DMS53 treated with DMSO at 0.1 percent for 48 hours (cell line): ENCODE measurements around the gene RAMACL.
"Not testable (repeated sequence)": the region's sequence is repeated elsewhere in the genome, so short reads cannot be mapped to it uniquely, and the experiment has no call there.

Experiments
- DNase-seq: peaks from one replicate; lab custom pipeline; 2025; ENCODE audit not compliant: unreplicated experiment; lab: John Stamatoyannopoulos, UW

Gene RAMACL

GRCh38 chr6:166596776-166597507 is 10.5 kb upstream of the RAMACL start:
- DNase-seq, result no peak

- no peak for DNase-seq
These were observed 9.5 kb upstream of the RAMACL start for GRCh38 chr6:166595949-166596348.

DNA sequence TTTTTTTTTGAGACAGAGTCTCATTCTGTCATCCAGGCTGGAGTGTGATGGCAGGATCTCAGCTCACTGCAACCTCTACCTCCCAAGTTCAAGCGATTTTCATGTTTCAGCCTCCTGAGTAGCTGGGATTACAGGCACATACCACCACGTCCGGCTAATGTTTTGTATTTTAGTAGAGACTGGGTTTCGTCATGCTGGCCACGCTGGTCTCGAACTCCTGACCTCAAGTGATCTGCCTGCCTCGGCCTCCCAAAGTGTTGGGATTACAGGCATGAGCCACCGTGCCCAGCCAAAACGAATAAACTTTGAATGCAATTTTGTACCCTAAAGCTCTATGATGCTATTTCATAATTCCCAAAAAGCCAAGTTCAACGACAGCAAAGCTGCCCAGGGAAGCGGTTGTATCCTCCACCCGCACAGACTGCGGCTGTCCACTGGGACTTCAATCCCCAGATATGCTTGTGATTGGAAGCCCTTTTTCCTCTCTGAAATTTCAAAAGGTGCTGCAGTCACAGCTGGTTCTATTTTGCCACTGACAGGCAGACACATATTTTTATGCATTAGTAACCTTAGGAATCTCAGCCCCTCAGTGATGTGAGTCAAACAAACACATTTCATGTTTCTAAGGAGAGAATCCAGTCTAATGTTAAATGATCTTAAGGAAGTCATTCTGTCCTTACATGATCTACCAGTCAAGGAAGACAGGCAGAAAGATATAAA is 8.7 kb upstream of the RAMACL start:
- no peak for DNase-seq

DNA sequence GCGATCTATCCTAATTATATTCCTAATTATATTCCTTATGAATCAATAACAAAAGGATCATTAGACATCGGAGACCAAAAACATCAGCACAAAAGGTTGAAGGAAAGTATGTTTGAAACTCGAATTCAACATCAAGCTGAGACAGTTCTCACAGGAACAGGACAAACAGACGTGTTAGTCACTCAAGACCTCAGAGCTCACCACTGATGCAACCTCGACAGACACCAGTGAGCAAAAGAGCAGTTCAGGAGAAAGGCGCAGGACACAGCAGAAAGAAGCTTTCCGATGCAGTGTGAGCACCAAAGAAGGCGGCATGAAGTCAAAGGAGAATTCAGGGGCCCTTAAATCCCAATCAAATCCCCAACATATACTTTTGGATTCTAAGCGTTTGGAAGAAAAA is 6.3 kb upstream of the RAMACL start:
- DNase-seq, result no peak

- no peak for DNase-seq
These were observed 5.6 kb upstream of the RAMACL start for GRCh38 chr6:166591961-166592520.

- no peak for DNase-seq
These were observed 4.5 kb upstream of the RAMACL start for GRCh38 chr6:166591026-166591425.

- no peak for DNase-seq
These were observed 3.5 kb upstream of the RAMACL start for GRCh38 chr6:166589786-166590574.

GRCh38 chr6:166589337-166589731 is 2.9 kb upstream of the RAMACL start:
- DNase-seq, result no peak

DNA sequence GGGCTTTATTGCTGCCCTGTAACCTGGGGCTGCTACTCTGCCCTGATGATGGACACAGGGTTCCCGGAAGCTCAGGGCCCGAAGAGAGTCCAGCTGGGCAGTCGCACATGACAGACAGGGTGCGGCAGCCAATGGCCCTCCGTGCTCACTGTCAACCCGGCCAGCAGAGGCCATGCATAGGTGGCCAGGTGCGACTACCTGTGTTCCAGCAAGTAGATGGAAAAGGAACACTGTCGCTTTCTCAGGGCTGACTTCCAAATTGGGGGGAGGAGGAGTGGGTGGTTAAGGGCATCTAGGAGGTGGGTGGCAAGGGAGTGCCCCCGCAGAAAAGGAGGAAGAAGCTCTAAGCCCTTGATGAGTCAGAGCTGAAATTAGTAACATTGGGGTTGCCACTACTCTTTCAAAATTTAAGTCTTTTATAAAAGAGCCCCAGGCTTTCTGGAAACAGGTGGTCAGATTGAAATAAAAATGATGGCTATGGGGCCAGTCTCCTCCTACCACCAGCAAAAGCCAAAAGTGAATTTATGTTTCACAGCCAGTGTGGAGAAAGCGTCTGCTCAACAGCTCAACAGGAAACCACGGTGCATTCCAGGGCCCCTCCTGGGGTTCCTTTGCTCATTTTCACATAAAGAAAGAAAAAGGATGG is 2.3 kb upstream of the RAMACL start:
- no peak for DNase-seq

DNA sequence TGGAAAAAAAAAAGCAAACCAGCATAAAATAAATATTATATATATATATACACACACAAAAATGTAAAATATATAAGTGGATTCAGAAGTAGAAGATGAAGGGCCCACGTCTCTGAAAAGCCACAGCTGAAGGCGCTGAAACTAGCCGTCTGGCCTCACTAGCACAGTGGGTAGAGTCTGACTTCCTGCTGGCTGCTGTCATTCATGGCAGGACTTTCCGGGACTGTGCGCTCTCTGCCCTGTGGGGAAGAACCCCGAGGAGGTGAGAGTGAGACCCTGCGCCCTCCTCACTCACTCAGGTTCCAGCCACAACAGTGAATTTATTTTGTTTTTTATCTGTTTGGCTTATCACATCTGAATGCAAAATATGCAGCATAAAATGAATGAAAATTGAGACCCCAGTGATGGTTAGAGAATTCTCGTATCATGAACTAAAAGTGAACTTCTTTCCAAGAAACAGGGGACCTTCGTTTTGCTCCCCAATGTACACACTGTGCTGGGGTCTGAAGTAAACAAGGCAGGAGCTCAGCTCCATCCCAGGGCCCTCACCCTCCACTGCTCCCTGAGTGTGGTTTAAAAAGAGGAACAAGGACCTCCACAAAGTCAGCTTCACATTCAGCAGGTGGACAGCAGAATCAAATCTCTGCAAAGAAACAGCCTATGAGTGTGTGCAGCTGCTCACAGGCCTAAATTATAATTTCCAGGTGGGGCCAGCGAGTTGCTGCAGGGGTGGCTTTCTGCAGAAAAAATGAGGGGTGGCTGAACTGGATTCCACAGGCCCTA is 1.3 kb upstream of the RAMACL start:
- DNase-seq, result no peak

DNA sequence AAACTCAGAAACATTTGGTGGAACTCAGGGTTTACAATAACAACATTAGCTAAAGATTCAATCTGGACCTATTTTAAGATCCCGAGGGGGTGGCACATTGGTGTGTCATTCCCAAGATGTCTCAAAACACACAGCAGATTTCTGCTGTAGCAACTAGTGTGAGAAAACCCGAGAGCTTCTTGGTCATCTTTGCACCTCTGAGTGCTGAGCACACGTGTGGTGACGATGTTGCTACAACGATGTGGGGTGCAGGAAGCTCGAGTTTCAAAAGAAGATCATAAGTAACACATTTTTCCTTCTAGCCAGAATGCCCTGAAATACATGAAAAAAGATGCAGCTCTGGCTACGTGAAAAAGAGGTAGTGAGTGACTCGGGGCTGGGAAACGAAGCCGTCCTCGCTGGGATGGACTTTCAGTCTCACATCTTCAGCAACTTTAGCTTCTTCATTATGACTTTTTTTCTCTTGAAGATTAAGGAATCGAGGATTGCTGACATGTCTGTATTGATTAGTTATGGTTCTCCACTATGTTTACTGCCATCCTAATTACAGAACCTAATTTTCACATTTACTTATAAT is 1.5 kb downstream of the RAMACL start:
- DNase-seq, result no peak

DNA sequence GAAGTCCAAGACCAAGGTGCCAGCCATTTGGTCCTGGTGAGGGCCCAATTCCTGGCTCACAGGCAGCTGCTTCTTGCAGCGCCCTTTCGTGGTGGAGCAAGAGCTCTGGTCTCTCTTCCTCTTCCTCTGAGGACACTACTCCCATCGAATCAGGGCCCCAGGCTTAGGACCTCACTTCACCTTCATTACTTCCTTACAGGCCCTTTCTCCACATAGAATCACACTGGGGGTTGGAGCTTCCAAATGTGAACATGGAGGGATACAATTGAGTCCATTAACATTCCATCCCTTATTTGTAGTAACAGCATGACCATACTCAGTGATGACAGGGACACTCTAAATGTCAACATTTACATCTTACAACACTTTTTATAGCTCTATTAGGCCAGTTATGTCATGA is 2.3 kb downstream of the RAMACL start:
- no peak for DNase-seq

- no peak for DNase-seq
These were observed 3.1 kb downstream of the RAMACL start for GRCh38 chr6:166583230-166583965.

DNA sequence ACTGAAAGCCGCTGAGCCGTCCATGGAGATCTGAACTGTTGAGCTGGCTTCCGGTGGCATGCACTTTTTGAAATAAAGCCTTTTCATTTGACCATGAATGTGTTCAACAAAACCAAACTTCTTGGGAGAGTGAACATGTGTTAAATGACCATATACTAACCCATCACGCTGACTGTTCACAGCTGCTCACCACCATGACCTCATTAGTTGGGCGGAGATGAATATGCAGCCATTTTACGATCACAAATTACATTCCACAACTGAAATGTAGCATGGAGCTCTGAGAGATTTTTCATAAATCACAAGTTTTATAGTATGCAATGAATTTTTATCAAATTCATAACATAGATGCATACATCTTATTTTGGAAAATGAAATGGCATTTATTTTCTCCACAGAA is 4.2 kb downstream of the RAMACL start:
- no peak for DNase-seq

GRCh38 chr6:166581801-166582200 is 4.7 kb downstream of the RAMACL start:
- DNase-seq, result not testable (repeated sequence)

DNA sequence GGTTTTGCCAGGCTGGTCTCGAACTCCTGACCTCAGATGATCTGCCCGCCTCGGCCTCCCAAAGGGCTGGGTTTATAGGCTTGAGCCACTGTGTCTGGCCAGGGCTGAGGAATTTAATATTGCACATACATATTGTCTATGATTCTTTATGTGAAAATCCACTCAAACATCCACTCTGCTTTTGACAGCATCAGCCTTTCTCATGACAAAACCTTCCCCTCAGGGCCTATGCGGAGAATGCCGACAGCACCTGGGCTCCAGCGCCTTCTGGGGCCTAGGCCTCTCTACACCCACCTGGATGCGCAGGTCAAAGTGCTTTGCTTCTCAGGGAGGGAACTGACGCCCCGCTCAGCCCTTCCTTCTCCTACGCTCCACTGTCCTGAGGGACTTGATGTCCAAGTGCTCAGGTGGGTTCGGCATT is 5.4 kb downstream of the RAMACL start:
- DNase-seq, result no peak

DNA sequence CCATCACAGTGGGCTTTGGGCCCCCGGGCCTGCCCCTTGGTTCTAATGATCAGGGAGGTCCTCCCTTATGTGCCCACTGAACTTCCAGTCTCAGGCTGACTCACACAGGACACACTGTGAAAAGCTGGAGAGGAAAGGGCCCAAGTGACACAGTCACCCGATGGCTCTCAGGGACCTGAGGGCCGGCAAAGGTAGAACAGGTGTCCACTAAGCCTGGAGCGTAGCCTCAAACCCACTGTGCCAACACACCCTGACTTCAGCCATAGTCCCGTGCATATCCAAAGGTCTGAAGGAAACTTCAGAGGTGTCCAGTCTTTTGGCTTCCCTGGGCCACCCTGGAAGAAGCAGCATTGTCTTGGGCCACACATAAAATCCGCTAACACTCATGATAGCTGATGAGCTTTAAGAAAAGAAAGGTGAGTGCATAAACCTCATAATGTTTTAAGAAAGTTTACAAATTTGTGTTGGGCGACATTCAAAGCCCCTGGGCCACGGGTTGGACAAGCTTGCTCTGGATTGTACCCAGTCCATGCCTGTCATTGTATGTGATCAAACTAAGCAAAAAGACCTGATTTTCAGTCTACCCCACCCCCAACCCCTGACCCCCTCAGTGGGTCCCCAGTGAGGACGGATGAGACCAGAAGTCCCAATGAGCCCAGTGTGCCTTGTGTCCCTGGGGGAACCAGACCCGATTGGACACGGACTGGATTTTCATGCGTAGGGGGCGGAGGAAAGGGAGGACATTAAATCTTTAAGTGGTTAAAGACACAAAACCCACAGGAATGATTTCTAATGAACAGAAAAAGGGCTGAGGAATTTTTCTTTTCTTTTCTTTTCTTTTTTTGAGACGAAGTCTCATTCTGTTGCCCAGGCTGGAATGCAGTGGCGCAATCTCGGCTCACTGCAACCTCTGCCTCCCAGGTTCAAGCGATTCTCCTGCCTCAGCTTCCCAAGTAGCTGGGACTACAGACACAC is 6.1 kb downstream of the RAMACL start:
- DNase-seq, result no peak

DNA sequence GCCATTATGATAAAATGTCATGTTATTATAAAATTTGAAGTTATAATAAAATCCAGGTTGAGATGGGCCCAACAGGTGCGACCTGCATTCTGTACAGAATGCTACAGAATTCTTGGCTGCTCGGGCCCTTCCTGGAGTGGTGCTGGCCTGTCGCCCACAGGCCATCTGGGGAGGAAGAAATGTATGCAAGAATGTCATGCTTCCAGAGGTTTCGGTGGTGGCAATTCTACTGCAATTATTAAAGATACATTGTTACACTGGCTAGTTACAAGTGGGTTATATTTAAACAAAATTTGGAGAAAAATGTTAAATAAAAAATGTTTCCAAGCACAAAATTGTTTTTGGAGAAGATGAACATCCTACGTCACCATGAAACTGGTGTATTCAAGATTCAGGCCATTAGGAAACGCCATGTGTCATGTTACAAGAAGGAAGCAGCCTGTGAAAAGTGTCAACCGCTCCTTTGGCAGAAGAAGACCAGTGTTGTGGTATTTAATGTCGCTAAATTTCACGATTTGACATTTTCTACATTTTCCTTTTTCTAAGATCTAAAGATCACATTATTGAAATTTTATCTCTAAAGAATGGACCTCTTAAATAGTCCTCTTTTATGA is 7.1 kb downstream of the RAMACL start:
- DNase-seq, result no peak
